SK-N-MC (cell line): ENCODE measurements around the gene MMAB.

ENCODE experiments used
- DNase-seq: peaks from one replicate; pipeline ENCODE4 v3.0.0-alpha.2; 2011; ENCODE audit warnings: low read depth, low spot score
- H3K27ac ChIP-seq: fragments of 200-600 bp; sonication (generic); 2 replicates; pipeline ENCODE4 v1.5.1; 2016; ENCODE audit warnings: mixed run types
- H3K36me3 ChIP-seq: fragments of 200-600 bp; sonication (generic); 2 replicates; pipeline ENCODE4 v1.6.1; 2017; ENCODE audit warnings: antibody characterized with exemption, low read length, mixed read lengths; ENCODE audit not compliant: insufficient read depth
- H3K4me3 ChIP-seq: fragments of 200-600 bp; sonication (generic); 2 replicates; pipeline ENCODE4 v1.5.1; 2016
- H3K9ac ChIP-seq: fragments of 200-600 bp; sonication (generic); 2 replicates; pipeline ENCODE4 v1.8.0; 2017; ENCODE audit warnings: mixed run types, mixed read lengths; ENCODE audit not compliant: insufficient read length
- H3K9me3 ChIP-seq: fragments of 200-600 bp; sonication (generic); 2 replicates; pipeline ENCODE4 v1.6.1; 2017; ENCODE audit warnings: low read depth, mild to moderate bottlenecking, antibody characterized with exemption, low read length, moderate library complexity, mixed read lengths
- EZH2 ChIP-seq: fragments of 200-600 bp; sonication (generic); IDR thresholded peaks from one replicate; pipeline ENCODE4 v1.6.1; 2017; ENCODE audit warnings: antibody characterized with exemption
- FOXP2 ChIP-seq: optimal IDR thresholded peaks from 2 replicates; pipeline ENCODE3; 2011; ENCODE audit warnings: mild to moderate bottlenecking, moderate library complexity; ENCODE audit not compliant: insufficient read depth; ENCODE audit errors: extremely low read length, control extremely low read depth
- POLR2AphosphoS5 ChIP-seq: IDR thresholded peaks from 2 replicates; pipeline ENCODE4 v1.6.1; 2012; ENCODE audit warnings: mild to moderate bottlenecking, low read depth, low read length, borderline replicate concordance

Gene MMAB

GRCh38 chr12:109504068-109504467, 69.2 kb downstream of the MMAB start:
- no peak overlapping the region for H3K9ac ChIP-seq
- H3K4me3 ChIP-seq, result no peak overlapping the region
- peaks cover 47% of the 10 kb centered on the region for H3K36me3 ChIP-seq
- H3K27ac ChIP-seq, result no peak overlapping the region
- DNase-seq, result no peak
- TF ChIP-seq EZH2 (no peak), POLR2AphosphoS5 (no peak), FOXP2 (no peak)
- no peaks in the 10 kb centered on the region for H3K9me3 ChIP-seq
